DND-41 (cell line): ENCODE data around the gene MYCBPAP.

Experiments used
- CTCF ChIP-seq: IDR thresholded peaks from 2 replicates; pipeline ENCODE4 v1.5.1; 2012; ENCODE audit warnings: borderline replicate concordance, low read length, moderate library complexity, mild to moderate bottlenecking; ENCODE audit not compliant: poor library complexity, severe bottlenecking; ENCODE audit errors: extremely low read depth
- EZH2 ChIP-seq: IDR thresholded peaks from 3 replicates; pipeline ENCODE4 v1.6.1; 2012; ENCODE audit warnings: borderline replicate concordance, low read depth, mild to moderate bottlenecking, moderate library complexity, low read length, inconsistent platforms; ENCODE audit not compliant: severe bottlenecking

GRCh38 chr17:50468304-50469207, 39.7 kb upstream of the MYCBPAP start, which contains the start of gene CHAD:
- TF ChIP-seq CTCF (no peak), EZH2 (no peak)
